Colonic mucosa (tissue), 4 donors: Measurements from ENCODE around the gene ATN1. TPM values are rescaled to one million over a fixed set of nuclear protein-coding genes. Genes with fewer than 3 reads are reported as not detected.

ENCODE experiments used
- DNase-seq: peaks from one replicate; pipeline ENCODE4 v3.0.0-alpha.2; 2020
- H3K27ac ChIP-seq: fragments of 200-600 bp; one replicate; pipeline ENCODE4 v1.8.0; 2021
- H3K27me3 ChIP-seq: fragments of 200-600 bp; one replicate; pipeline ENCODE4 v1.8.0; 2021
- H3K36me3 ChIP-seq: fragments of 200-600 bp; one replicate; pipeline ENCODE4 v1.8.0; 2021
- H3K4me1 ChIP-seq: fragments of 200-600 bp; one replicate; pipeline ENCODE4 v1.8.0; 2021; ENCODE audit warnings: mild to moderate bottlenecking
- H3K4me3 ChIP-seq: fragments of 200-600 bp; one replicate; pipeline ENCODE4 v1.8.0; 2021
- H3K9ac ChIP-seq, 2 donors: one replicate each; pipeline ENCODE4 v1.7.0; 2013; ENCODE audit warnings: control low read depth in 2 of 2, low read depth in 2 of 2, low read length in 2 of 2
- H3K9me3 ChIP-seq: fragments of 200-600 bp; one replicate; pipeline ENCODE4 v1.8.0; 2021
- intact Hi-C: fragments of 100-400 bp; cut with DNase I; formaldehyde crosslinking; loops from one replicate; pipeline ENCODE4 v1.14.1; 2022
- total RNA-seq, 2 donors: library from RNA; stranded (reverse); fragmentation: NEBNext Ultra II Directional in 1 of 2; extraction: Animal tissue kit (Norgen Biotek cat#: 25700) in 1 of 2; gene quantifications; one replicate each; pipeline ENCODE4 v1.2.1, GENCODE V29; 2021
- TF ChIP-seq, protein P1 (sequence below): fragments of 200-600 bp; IDR thresholded peaks from one replicate; pipeline ENCODE4 v1.8.0; 2022; ENCODE audit warnings: antibody characterized with exemption, mild to moderate bottlenecking
- donor health status: healthy.
- donor health status: DM: no; HTN: no; CAD: no.
- donor health status: DM: no; HTN: no; CAD: no.

Gene ATN1
- total RNA-seq, 2 donors from 2014 or later = 67.5 to 103 TPM

DNA sequence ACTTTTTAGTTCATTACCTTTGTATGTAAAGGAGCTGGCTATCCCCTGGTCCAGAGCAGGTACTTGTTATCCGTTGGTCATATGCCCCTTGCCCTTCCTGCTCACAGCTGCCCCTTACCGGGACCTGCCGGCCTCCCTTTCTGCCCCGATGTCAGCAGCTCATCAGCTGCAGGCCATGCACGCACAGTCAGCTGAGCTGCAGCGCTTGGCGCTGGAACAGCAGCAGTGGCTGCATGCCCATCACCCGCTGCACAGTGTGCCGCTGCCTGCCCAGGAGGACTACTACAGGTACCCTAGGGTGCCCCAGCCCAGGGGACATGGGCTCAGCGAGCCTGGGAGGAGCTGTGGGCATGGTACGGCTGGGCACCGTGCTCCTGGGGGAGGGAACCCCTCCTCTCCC is 13.5 kb downstream of the ATN1 start:
- no peak overlapping the region for H3K9ac ChIP-seq
- H3K27me3 ChIP-seq = no peaks in the 10 kb centered on the region
- peaks cover 14% of the 10 kb centered on the region for H3K4me1 ChIP-seq
- no peak for DNase-seq
- H3K9me3 ChIP-seq = no peaks in the 10 kb centered on the region
- H3K36me3 ChIP-seq = no peaks in the 10 kb centered on the region
- H3K27ac ChIP-seq = no peak overlapping the region
- intact Hi-C loops = no loop called here
- TF ChIP-seq, protein P1, sequence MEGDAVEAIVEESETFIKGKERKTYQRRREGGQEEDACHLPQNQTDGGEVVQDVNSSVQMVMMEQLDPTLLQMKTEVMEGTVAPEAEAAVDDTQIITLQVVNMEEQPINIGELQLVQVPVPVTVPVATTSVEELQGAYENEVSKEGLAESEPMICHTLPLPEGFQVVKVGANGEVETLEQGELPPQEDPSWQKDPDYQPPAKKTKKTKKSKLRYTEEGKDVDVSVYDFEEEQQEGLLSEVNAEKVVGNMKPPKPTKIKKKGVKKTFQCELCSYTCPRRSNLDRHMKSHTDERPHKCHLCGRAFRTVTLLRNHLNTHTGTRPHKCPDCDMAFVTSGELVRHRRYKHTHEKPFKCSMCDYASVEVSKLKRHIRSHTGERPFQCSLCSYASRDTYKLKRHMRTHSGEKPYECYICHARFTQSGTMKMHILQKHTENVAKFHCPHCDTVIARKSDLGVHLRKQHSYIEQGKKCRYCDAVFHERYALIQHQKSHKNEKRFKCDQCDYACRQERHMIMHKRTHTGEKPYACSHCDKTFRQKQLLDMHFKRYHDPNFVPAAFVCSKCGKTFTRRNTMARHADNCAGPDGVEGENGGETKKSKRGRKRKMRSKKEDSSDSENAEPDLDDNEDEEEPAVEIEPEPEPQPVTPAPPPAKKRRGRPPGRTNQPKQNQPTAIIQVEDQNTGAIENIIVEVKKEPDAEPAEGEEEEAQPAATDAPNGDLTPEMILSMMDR = no peak
- H3K4me3 ChIP-seq = no peak overlapping the region

DNA sequence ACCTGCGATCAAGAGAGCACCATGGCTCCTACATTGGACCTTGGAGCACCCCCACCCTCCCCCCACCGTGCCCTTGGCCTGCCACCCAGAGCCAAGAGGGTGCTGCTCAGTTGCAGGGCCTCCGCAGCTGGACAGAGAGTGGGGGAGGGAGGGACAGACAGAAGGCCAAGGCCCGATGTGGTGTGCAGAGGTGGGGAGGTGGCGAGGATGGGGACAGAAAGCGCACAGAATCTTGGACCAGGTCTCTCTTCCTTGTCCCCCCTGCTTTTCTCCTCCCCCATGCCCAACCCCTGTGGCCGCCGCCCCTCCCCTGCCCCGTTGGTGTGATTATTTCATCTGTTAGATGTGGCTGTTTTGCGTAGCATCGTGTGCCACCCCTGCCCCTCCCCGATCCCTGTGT is 14.0 kb downstream of the ATN1 start:
- intact Hi-C loops = no loop called here
- H3K4me1 ChIP-seq = peaks cover 14% of the 10 kb centered on the region
- H3K36me3 ChIP-seq = no peaks in the 10 kb centered on the region
- H3K27me3 ChIP-seq = no peaks in the 10 kb centered on the region
- no peak overlapping the region for H3K9ac ChIP-seq
- no peak for DNase-seq
- no peaks in the 10 kb centered on the region for H3K9me3 ChIP-seq
- no peak overlapping the region for H3K4me3 ChIP-seq
- TF ChIP-seq, protein P1 = no peak
- H3K27ac ChIP-seq = no peak overlapping the region

DNA sequence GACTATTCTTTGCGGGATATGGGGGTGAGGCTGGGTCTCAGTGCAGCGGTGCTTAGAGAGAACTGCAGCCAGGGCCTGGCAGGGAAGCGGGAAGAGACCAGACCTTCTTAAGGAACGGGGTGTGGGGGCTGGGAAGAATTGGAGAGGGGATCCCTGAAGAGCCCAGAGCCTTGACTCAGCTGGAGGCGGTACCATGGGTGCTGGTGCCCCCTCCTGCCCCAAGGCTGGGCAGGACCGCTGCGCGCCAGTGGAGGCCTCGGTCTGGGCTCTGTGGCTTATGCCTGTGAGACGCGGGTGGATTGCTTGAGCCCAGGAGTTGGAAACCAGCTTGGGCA is 14.5 kb downstream of the ATN1 start:
- H3K4me1 ChIP-seq = peaks cover 14% of the 10 kb centered on the region
- no peaks in the 10 kb centered on the region for H3K9me3 ChIP-seq
- H3K27me3 ChIP-seq = no peaks in the 10 kb centered on the region
- DNase-seq = no peak
- H3K4me3 ChIP-seq = no peak overlapping the region
- TF ChIP-seq, protein P1 = no peak
- H3K27ac ChIP-seq = peak overlapping the region; percentile 98
- intact Hi-C loops = no loop called here
- H3K36me3 ChIP-seq = no peaks in the 10 kb centered on the region
- H3K9ac ChIP-seq = no peak overlapping the region

DNA sequence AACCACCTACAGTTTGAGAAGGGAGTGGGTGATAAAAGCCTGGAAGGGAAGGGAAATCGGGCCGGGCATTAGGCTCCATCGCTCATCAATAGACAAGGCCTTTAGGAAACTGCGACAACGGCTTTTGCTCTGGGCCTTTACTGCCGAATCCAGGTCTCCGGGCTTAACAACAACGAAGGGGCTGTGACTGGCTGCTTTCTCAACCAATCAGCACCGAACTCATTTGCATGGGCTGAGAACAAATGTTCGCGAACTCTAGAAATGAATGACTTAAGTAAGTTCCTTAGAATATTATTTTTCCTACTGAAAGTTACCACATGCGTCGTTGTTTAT is 15.6 kb downstream of the ATN1 start:
- no peaks in the 10 kb centered on the region for H3K27me3 ChIP-seq
- intact Hi-C loops = no loop called here
- H3K9ac ChIP-seq = peak overlapping the region; percentile 54 to 98
- H3K4me3 ChIP-seq = peak overlapping the region; percentile 54
- peak; percentile 88 for DNase-seq
- TF ChIP-seq, protein P1 = no peak
- H3K9me3 ChIP-seq = no peaks in the 10 kb centered on the region
- no peaks in the 10 kb centered on the region for H3K36me3 ChIP-seq
- peaks cover 14% of the 10 kb centered on the region for H3K4me1 ChIP-seq
- H3K27ac ChIP-seq = peak overlapping the region; percentile 98

DNA sequence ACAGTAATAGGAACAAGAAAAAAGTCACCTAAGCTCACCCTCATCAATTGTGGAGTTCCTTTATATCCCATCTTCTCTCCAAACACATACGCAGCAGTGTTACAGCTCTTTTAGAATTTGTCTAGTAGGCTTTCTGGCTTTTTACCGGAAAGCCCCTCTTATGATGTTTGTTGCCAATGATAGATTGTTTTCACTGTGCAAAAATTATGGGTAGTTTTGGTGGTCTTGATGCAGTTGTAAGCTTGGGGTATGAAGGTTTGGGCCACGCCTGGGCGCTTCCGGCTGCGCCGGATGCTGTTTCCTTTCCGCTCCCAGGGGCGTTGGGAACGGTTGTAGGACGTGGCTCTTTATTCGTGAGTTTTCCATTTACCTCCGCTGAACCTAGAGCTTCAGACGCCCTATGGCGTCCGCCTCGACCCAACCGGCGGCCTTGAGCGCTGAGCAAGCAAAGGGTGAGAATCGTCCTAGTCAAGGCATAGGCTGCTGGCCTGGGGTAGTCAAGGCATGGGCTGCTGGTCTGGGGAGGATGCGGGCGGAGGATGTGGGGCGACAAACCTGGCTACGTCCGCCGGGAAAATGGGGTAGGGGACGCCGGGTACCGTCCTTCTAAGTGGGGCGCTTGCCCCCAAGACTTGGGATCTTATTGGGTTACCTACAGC is 16.1 kb downstream of the ATN1 start, which contains the start of the genes C12orf57 and RNU7-1:
Gene C12orf57, plus strand, starts transcription at position 301 of the 659 bp plus-strand sequence. Its CDS starts 100 bp downstream, at position 401.
Gene RNU7-1, plus strand, starts transcription at position 95 of the 659 bp plus-strand sequence.
- Histone ChIP-seq H3K36me3 (no peaks in the 10 kb centered on the region), H3K4me3 (peak within 1 kb of the TSS; percentile 54), H3K9me3 (no peaks in the 10 kb centered on the region), H3K27ac (peak within 1 kb of the TSS; percentile 98), H3K9ac (peak within 1 kb of the TSS; percentile 78 to 98), H3K27me3 (no peaks in the 10 kb centered on the region), H3K4me1 (peaks cover 14% of the 10 kb centered on the region)
- DNase-seq = peak; percentile 83
- intact Hi-C loops = loop anchor here (2.0 kb wide), 1 partner anchor 21 kb away; no protein-coding TSS in a partner anchor
- TF ChIP-seq, protein P1 = no peak
